ENCODE data around the gene TMEM238. TPM values are rescaled to one million over a fixed set of nuclear protein-coding genes. Genes with fewer than 3 reads are reported as not detected.
"Not testable (repeated sequence)": the region's sequence is repeated elsewhere in the genome, so short reads cannot be mapped to it uniquely, and the experiment has no call there.

Gene TMEM238
- total RNA-seq, 2 experiments from 2014 or later: 9.4 to 10.6 TPM

DNA sequence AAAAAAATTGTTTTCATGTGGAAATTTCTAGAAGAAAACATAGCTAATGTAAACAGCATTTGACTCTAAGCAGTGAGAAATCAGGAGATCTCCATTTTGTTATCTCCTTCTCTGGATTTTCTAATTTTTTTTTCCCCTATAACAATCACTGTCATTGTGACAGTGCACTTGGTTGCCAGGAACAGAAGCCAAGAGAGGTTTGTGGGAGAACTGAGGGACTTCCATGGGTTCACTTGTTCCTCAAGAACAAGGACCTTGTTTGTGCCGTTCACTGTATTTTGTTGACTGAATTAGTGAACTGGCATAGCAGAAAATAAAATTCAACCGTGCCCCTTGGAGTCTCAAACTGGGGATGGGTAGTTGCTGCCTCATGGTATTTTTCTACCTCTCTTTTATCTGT, 42.0 kb upstream of the TMEM238 start:
- H3K36me3 Mint-ChIP-seq (ENCODE audit: low read depth): no peaks in the 10 kb centered on the region
- DNase-seq: no peak
- ChIA-PET CTCF (no interaction called here), POLR2A (no interaction called here)
- TF ChIP-seq, protein P1, sequence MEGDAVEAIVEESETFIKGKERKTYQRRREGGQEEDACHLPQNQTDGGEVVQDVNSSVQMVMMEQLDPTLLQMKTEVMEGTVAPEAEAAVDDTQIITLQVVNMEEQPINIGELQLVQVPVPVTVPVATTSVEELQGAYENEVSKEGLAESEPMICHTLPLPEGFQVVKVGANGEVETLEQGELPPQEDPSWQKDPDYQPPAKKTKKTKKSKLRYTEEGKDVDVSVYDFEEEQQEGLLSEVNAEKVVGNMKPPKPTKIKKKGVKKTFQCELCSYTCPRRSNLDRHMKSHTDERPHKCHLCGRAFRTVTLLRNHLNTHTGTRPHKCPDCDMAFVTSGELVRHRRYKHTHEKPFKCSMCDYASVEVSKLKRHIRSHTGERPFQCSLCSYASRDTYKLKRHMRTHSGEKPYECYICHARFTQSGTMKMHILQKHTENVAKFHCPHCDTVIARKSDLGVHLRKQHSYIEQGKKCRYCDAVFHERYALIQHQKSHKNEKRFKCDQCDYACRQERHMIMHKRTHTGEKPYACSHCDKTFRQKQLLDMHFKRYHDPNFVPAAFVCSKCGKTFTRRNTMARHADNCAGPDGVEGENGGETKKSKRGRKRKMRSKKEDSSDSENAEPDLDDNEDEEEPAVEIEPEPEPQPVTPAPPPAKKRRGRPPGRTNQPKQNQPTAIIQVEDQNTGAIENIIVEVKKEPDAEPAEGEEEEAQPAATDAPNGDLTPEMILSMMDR (IDR thresholded peaks at IDR 0.05): no peak
- ATAC-seq: no peak
- intact Hi-C loops (cut with micrococcal nuclease): no loop called here
- H3K4me3 Mint-ChIP-seq: no peak overlapping the region
- no peaks in the 10 kb centered on the region for H3K9me3 Mint-ChIP-seq
- H3K27ac Mint-ChIP-seq: no peak overlapping the region
- H3K27me3 Mint-ChIP-seq: peaks cover 17% of the 10 kb centered on the region
- peaks cover 6% of the 10 kb centered on the region for H3K4me1 Mint-ChIP-seq (ENCODE audit: low read depth)

DNA sequence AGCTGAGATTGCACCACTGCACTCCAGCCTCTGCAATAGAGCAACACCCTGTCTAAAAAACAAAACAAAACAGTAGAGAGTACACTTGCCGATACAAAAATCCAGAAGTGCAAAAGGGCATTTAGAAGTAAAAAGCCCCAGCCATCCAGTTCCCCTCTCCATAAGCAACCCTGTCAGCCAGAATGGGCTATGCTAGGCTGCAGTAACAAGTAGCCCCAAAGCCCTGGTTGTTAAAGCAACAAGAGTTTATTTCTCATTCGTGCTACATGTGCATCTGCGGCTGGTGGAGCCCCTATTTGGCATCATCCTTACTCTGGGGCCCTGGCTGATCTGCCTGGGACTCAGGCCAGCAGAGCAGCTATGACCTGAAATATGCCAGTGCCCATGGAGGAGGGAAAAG, 40.4 kb upstream of the TMEM238 start:
- intact Hi-C loops (cut with micrococcal nuclease): no loop called here
- ChIA-PET POLR2A (no interaction called here), CTCF (interaction anchor here (1.2 kb wide), 1 partner anchor 43 kb away, joined by 3 read pairs; no protein-coding TSS in a partner anchor)
- TF ChIP-seq, protein P1 (IDR thresholded peaks at IDR 0.05): no peak
- Mint-ChIP-seq H3K27ac (no peak overlapping the region), H3K9me3 (no peaks in the 10 kb centered on the region), H3K36me3 (ENCODE audit: low read depth) (no peaks in the 10 kb centered on the region), H3K4me1 (ENCODE audit: low read depth) (peaks cover 8% of the 10 kb centered on the region), H3K4me3 (no peak overlapping the region), H3K27me3 (peaks cover 9% of the 10 kb centered on the region)
- ATAC-seq: no peak
- no peak for DNase-seq

GRCh38 chr19:55423225-55424005, 39.3 kb upstream of the TMEM238 start:
- Mint-ChIP-seq H3K4me3 (no peak overlapping the region), H3K27ac (no peak overlapping the region), H3K27me3 (peaks cover 6% of the 10 kb centered on the region), H3K9me3 (no peaks in the 10 kb centered on the region), H3K36me3 (ENCODE audit: low read depth) (no peaks in the 10 kb centered on the region), H3K4me1 (ENCODE audit: low read depth) (peaks cover 8% of the 10 kb centered on the region)
- intact Hi-C loops (cut with micrococcal nuclease): no loop called here
- CTCF ChIA-PET: no interaction called here
- DNase-seq (no peak), ATAC-seq (no peak)
- POLR2A ChIA-PET: no interaction called here
- TF ChIP-seq, protein P1 (IDR thresholded peaks at IDR 0.05): no peak

GRCh38 chr19:55421281-55421680, 37.2 kb upstream of the TMEM238 start:
- H3K36me3 Mint-ChIP-seq (ENCODE audit: low read depth); DNase-seq; H3K27me3 Mint-ChIP-seq; H3K4me1 Mint-ChIP-seq (ENCODE audit: low read depth); H3K27ac Mint-ChIP-seq; intact Hi-C loops (cut with micrococcal nuclease); POLR2A ChIA-PET; H3K4me3 Mint-ChIP-seq; ATAC-seq; CTCF ChIA-PET; H3K9me3 Mint-ChIP-seq: not testable (repeated sequence)

DNA sequence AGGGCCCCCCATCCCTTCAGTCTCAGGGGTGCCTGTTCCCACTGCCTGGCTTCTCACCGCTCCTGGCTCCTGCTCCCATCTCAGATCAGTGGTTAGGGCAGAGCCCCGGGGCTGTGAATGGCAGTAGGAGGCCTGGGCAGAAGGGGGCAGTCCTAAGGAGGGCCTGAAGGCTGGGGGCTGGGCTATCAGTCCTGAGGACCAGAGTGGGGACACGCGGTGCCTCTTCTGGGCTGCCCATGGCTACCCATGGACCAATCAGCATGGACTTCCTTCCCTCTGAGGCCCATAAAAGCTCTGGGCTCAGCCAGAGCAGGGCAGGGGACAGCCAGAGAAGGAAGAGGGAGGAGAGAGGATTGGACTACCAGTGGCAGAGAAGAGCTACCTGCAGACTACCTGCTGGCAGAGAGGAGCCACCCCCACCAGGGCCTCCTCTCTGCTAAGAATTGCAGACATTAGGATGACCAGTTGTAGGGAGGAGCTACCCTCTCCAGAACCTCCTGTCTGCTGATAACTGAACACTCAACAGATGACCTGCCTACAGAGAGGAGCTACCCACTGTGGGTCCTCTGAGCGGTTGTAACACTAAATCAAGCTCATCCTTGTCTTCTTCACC, 35.6 kb upstream of the TMEM238 start:
- ChIA-PET CTCF (interaction anchor here (1.0 to 2.4 kb wide), 6 partner anchors 8 to 137 kb away, joined by 3 to 9 read pairs (median 3); no protein-coding TSS in a partner anchor), POLR2A (interaction anchor here (0.9 kb wide), 1 partner anchor 17 kb away, joined by 3 read pairs; no protein-coding TSS in a partner anchor)
- TF ChIP-seq, protein P1 (IDR thresholded peaks at IDR 0.05): no peak
- intact Hi-C loops (cut with micrococcal nuclease): no loop called here
- Mint-ChIP-seq H3K9me3 (no peaks in the 10 kb centered on the region), H3K4me1 (ENCODE audit: low read depth) (peaks cover 8% of the 10 kb centered on the region), H3K27ac (no peak overlapping the region), H3K36me3 (ENCODE audit: low read depth) (no peaks in the 10 kb centered on the region), H3K27me3 (peaks cover under 1% of the 10 kb centered on the region), H3K4me3 (no peak overlapping the region)
- ATAC-seq (no peak), DNase-seq (no peak)
